MM.1S (cell line): Measurements from ENCODE around the gene C16orf78.
A peak's percentile ranks its signal among the peaks of the same experiment; 100 is the strongest.

Experiments used
- DNase-seq: peaks from one replicate; pipeline ENCODE4 v3.0.0-alpha.2; 2015
- H2AFZ ChIP-seq: fragments of 300-600 bp; sonication (generic); 2 replicates; pipeline ENCODE4 v1.6.0; 2016; ENCODE audit warnings: antibody characterized with exemption, low read length
- H3F3A ChIP-seq: fragments of 300-600 bp; sonication (generic); 2 replicates; pipeline ENCODE4 v1.6.1; 2016; ENCODE audit warnings: mild to moderate bottlenecking, antibody characterized with exemption, low read length, moderate library complexity, mixed read lengths; ENCODE audit not compliant: insufficient read depth
- H3K27ac ChIP-seq: fragments of 300-600 bp; sonication (generic); 2 replicates; pipeline ENCODE4 v1.5.1; 2016; ENCODE audit warnings: mild to moderate bottlenecking, low read length
- H3K27me3 ChIP-seq: fragments of 300-600 bp; sonication (generic); replicated peaks from 2 replicates; pipeline ENCODE4 v1.6.0; 2016; ENCODE audit warnings: low read length; ENCODE audit not compliant: insufficient read depth
- H3K36me3 ChIP-seq: fragments of 300-600 bp; sonication (generic); replicated peaks from 2 replicates; pipeline ENCODE4 v1.6.1; 2016; ENCODE audit warnings: mild to moderate bottlenecking, low read length, mixed read lengths; ENCODE audit not compliant: insufficient read depth
- H3K4me1 ChIP-seq: fragments of 300-600 bp; sonication (generic); 2 replicates; pipeline ENCODE4 v1.6.1; 2016; ENCODE audit warnings: low read length, mixed read lengths
- H3K4me2 ChIP-seq: fragments of 300-600 bp; sonication (generic); 2 replicates; pipeline ENCODE4 v1.6.0; 2016; ENCODE audit warnings: low read depth, low read length
- H3K4me3 ChIP-seq: fragments of 300-600 bp; sonication (generic); 2 replicates; pipeline ENCODE4 v1.5.1; 2016; ENCODE audit warnings: low read length, mixed read lengths
- H3K79me2 ChIP-seq: fragments of 300-600 bp; sonication (generic); 2 replicates; pipeline ENCODE4 v1.6.1; 2016; ENCODE audit warnings: mixed run types, low read length, mixed read lengths
- H3K9ac ChIP-seq: fragments of 300-600 bp; sonication (generic); 2 replicates; pipeline ENCODE4 v1.6.1; 2016; ENCODE audit warnings: low read length, mixed read lengths
- H3K9me2 ChIP-seq: fragments of 300-600 bp; sonication (generic); replicated peaks from 2 replicates; pipeline ENCODE4 v1.6.1; 2016; ENCODE audit warnings: mild to moderate bottlenecking, low read length, mixed read lengths; ENCODE audit not compliant: insufficient read depth
- H3K9me3 ChIP-seq: fragments of 300-600 bp; sonication (generic); replicated peaks from 2 replicates; pipeline ENCODE4 v1.6.1; 2016; ENCODE audit warnings: mild to moderate bottlenecking, low read length, mixed read lengths; ENCODE audit not compliant: insufficient read depth
- H4K20me1 ChIP-seq: fragments of 300-600 bp; sonication (generic); 2 replicates; pipeline ENCODE4 v1.6.1; 2016; ENCODE audit warnings: mild to moderate bottlenecking, low read length, moderate library complexity, mixed read lengths; ENCODE audit not compliant: insufficient read depth
- CTCF ChIP-seq: fragments of 300-600 bp; sonication (generic); IDR thresholded peaks from 2 replicates; pipeline ENCODE4 v1.5.1; 2016; ENCODE audit warnings: antibody characterized with exemption, low read length, mixed read lengths
- EZH2 ChIP-seq: fragments of 300-600 bp; sonication (generic); optimal IDR thresholded peaks from 2 replicates; pipeline ENCODE3; 2017; ENCODE audit warnings: low read depth, mild to moderate bottlenecking, antibody characterized with exemption, low read length, mixed read lengths
- EZH2phosphoT487 ChIP-seq: fragments of 300-600 bp; sonication (generic); IDR thresholded peaks from 2 replicates; pipeline ENCODE4 v1.6.1; 2018; ENCODE audit warnings: antibody characterized with exemption, low read length

Gene C16orf78

GRCh38 chr16:49405530-49405929 lies 31.9 kb downstream of the C16orf78 start:
- Histone ChIP-seq H3K27ac (no peak overlapping the region), H3K4me3 (no peak overlapping the region), H3K36me3 (no peaks in the 10 kb centered on the region), H4K20me1 (no peaks in the 10 kb centered on the region), H3K9me3 (0 out of 2 replicates have a peak, but pooled peaks cover 4% of the 10 kb centered on the region), H3K4me1 (peaks cover 11% of the 10 kb centered on the region), H3F3A (peaks cover 5% of the 10 kb centered on the region; the same call in 1 of the 2 replicates), H3K27me3 (no peaks in the 10 kb centered on the region), H3K9ac (no peak overlapping the region), H3K79me2 (no peaks in the 10 kb centered on the region), H3K9me2 (no peaks in the 10 kb centered on the region), H3K4me2 (no peak overlapping the region), H2AFZ (no peak overlapping the region)
- no peak for DNase-seq
- TF ChIP-seq CTCF (no peak), EZH2phosphoT487 (no peak), EZH2 (no peak)

DNA sequence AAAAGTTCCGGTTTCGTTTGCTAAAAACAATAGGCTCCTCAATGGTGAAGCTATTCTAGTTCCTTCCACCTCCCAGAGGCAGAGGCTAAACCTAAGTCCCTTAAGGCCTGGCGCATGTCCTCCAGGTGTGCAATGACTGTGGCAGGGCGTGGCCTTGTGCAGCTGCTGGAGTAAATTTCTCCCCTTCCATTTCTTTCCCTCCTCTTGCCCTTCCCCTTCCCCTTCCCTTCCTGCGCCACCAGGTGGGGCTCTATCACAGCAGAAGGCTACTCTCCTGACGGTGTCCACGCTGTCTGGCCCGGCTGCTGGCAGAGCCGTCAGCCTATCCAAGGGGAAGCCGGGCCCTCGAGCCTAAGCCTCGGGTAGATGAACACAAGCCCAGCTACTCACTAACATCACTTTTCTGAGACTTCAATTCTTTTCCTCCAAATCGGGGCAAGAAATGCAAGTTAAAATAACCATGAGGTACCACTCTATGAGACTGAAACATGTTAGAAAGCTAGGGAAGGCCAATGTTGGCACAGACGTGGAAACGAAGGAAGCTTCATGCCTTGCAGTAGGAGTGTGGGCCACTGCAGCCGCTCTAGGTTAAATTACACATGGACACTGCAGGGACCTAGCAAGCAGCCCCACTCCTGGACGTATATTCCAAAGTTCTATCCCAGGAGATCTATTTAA lies 34.4 kb downstream of the C16orf78 start:
- Histone ChIP-seq H3K9me3 (0 out of 2 replicates have a peak, but pooled peaks cover 4% of the 10 kb centered on the region), H3K4me2 (peak overlapping the region; percentile 37; the same call in 1 of the 2 replicates), H3K79me2 (no peaks in the 10 kb centered on the region), H3K4me1 (peaks cover 11% of the 10 kb centered on the region; the same call in 1 of the 2 replicates), H3K4me3 (no peak overlapping the region), H3F3A (peaks cover 5% of the 10 kb centered on the region; the same call in 1 of the 2 replicates), H3K9me2 (no peaks in the 10 kb centered on the region), H3K36me3 (no peaks in the 10 kb centered on the region), H3K27me3 (no peaks in the 10 kb centered on the region), H3K9ac (no peak overlapping the region), H2AFZ (peak overlapping the region; percentile 34), H3K27ac (no peak overlapping the region), H4K20me1 (no peaks in the 10 kb centered on the region)
- DNase-seq: peak; percentile 94
- TF ChIP-seq CTCF (peak; percentile 95), EZH2 (no peak)

- no peak overlapping the region for H3K9ac ChIP-seq
- no peaks in the 10 kb centered on the region for H3K27me3 ChIP-seq
- no peaks in the 10 kb centered on the region for H3K36me3 ChIP-seq
- DNase-seq: no peak
- H3F3A ChIP-seq: peaks cover 5% of the 10 kb centered on the region; the same call in 1 of the 2 replicates
- no peaks in the 10 kb centered on the region for H3K9me3 ChIP-seq
- H3K9me2 ChIP-seq: no peaks in the 10 kb centered on the region
- no peak overlapping the region for H3K4me3 ChIP-seq
- H3K27ac ChIP-seq: no peak overlapping the region
- no peak overlapping the region for H2AFZ ChIP-seq
- H3K79me2 ChIP-seq: no peaks in the 10 kb centered on the region
- no peaks in the 10 kb centered on the region for H4K20me1 ChIP-seq
- H3K4me2 ChIP-seq: no peak overlapping the region
- peaks cover 11% of the 10 kb centered on the region; the same call in 1 of the 2 replicates for H3K4me1 ChIP-seq
- no peak for TF ChIP-seq EZH2
- TF ChIP-seq CTCF: no peak
- TF ChIP-seq EZH2phosphoT487: no peak
Measured at GRCh38 chr16:49409121-49409520, 35.5 kb downstream of the C16orf78 start.
